Activated CD4-positive, alpha-beta T cell treated with anti-CD3 and anti-CD28 coated beads, Interleukin-2, amount 50 U/mL, for 48 hours (primary cell): ENCODE measurements around the gene PGRMC2.

ENCODE experiments used
- DNase-seq, 2 experiments: peaks; one replicate each; pipeline ENCODE4 v3.0.0-alpha.2; 2020

The PGRMC2 gene, protein sequence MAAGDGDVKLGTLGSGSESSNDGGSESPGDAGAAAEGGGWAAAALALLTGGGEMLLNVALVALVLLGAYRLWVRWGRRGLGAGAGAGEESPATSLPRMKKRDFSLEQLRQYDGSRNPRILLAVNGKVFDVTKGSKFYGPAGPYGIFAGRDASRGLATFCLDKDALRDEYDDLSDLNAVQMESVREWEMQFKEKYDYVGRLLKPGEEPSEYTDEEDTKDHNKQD

DNA sequence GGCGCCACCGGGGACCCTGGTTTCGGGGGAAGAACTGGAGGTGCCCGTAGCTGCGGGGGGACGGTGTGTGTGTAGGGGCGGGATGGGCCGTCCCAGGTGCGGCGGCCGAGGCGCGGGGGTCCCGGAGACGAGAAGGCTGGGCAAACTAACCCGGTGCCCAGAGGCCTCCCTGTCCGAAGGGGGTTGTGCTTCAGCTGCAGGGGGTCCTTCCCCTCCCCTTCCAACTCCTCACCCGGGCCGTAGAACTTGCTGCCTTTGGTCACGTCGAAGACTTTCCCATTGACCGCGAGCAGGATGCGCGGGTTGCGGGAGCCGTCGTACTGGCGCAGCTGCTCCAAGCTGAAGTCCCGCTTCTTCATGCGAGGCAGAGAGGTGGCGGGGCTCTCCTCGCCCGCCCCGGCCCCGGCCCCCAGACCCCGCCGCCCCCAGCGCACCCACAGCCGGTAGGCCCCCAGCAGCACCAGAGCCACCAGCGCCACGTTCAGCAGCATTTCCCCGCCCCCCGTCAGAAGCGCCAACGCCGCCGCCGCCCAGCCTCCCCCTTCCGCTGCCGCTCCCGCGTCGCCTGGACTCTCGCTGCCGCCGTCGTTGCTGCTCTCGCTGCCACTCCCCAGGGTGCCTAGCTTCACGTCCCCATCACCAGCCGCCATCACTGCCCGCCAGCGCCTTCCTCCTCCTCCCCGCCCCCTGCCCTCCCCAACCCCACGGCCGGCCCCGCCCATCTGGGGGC lies at the start of gene PGRMC2:
TSS of gene PGRMC2 (minus strand) at position 673 of the 730 bp plus-strand sequence. CDS start at position 650, 23 bp downstream.
- peak in 1 of 2 experiments; percentile 46 for DNase-seq

DNA sequence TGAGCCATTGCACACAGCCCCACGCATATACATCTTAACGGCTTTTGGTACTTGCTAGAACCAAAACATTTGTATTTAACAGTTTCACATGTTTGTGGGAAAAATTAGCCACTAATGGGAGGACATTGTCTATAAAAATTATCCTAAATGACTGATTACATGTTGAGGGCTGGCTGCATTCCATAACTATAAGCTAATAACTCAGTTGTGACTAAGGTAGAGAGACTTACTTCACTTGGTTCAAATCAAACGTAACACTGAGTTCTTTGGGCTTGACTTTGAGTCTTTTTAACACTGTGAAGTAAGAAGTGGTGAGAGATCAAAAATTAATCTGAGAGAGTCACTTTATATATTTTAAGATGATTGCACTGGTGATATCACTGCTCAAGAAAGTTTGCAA lies 47.9 kb upstream of the PGRMC2 start:
- no peak for DNase-seq

DNA sequence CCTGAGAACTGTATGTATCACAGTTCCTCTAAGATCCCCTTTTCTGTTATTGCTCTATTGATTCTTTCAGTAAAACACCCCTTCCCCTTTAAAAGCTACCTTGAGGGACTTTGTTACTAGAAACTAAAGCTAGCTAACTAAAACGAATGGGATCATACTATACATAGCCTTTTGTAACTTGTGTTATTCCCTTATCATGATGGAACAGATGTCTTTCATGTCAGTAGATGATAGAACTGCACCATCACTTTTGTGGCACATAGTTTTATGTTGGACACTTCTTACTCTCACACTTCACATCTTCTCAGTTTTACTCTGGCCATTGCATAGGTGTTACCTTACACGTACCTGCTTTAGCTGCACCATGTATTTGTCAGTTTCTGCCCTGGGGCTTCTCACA lies 46.6 kb upstream of the PGRMC2 start:
- DNase-seq: no peak

DNA sequence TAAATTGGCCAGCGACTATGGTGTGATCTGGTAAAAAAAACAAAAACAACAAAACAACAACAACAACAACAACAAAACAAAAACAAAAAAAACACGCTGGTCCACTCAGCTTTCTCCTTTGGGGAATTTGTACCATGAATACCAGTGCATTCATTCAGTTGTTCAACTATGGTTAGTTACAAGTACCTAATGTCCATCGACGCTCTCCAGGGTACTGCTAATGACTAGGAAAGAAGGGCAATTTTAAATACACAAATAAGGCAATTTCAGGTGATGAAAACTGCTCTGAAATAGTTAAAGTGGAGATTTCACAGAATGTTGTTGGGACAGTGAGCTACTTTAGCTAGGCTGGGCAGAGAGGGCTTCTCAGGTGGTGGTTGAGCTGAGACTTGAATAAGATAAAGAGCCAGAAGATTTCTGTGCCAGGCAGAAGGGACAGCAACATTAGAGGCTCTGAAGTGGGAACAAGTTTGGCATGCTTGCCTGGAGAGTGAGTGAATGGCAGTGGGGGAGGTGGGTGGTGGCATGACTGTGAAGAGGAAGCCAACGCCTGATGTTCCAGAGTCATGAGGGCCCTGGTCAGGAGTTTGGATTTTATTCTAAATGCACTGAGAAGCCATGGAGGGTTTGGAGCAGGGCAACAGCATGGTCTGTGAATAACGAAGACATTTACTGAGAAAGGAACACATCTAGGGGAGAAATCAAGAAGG lies 45.9 kb upstream of the PGRMC2 start:
- DNase-seq: no peak

DNA sequence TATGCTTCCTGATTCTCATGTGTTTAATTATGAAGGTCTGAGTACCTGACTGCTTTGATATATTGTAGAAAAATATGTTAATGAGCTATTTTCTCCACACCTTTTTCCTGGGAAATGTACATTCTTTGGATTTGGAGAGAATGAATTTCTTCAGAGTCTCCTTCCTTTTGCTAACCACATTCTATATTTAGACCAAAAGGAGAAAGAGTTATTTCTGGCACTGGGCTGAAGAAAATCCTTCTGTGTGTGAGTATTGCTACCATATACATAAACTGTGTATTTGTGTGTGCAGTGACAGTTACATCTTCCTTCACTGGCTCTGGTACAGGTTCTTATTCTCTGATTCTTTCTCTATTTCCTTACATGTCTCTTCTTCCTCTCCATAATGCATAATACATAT lies 44.5 kb upstream of the PGRMC2 start:
- no peak for DNase-seq

DNA sequence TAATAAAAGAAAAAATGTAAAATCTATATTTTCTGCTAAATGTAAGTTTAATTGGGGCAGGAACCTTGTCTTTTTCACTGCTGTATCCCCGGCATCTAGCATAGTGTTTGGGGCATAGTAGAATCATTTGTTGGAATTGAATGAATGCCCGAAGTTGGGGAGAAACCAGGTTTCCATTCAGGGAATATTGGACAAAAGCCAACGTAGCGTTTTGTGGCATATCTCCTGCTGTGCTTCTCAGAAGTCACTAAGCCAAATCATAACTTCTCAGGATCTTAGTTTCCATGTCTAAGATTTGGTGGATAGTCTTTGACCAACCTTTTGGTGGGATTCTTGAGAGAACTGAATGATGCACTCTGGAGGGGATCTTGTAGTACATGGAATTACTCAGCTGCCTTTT lies 42.0 kb upstream of the PGRMC2 start:
- no peak for DNase-seq

DNA sequence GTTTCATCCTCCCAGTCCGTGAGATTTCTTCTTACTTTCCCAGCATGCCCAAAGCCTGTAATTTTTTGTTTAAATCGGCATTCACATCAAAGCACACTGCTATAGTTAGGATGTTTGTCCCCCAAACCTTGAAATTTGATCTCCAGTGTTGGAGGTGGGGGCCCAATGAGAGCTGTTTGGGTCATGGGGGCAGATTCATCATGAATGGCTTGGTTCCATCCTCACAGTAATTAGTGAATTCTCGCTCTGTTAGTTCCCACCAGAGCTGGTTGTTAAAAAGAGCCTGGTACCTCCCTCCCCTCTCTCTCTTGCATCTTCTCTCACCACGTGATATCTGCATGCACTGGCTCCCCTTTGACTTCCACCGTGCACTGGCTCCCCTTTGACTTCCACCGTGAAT lies 40.5 kb upstream of the PGRMC2 start:
- DNase-seq: no peak

DNA sequence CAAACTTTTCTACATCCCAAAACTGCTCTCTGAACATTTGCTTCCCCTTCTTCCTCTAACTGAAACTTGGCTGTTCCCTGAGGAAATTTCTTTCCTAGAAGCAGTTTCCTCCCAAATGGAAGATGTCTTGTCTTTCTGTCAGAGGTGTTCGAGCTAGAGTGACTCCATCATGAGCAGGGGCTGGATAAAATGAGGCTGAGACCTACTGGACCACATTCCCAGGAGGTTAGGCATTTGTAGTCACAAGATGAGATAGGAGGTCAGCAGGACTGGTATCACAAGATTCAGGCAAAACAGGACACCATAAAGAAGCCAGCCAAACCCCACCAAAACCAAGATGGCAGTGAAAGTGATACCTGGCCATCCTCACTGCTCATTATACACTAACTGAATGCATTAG lies 35.8 kb upstream of the PGRMC2 start:
- DNase-seq: no peak

DNA sequence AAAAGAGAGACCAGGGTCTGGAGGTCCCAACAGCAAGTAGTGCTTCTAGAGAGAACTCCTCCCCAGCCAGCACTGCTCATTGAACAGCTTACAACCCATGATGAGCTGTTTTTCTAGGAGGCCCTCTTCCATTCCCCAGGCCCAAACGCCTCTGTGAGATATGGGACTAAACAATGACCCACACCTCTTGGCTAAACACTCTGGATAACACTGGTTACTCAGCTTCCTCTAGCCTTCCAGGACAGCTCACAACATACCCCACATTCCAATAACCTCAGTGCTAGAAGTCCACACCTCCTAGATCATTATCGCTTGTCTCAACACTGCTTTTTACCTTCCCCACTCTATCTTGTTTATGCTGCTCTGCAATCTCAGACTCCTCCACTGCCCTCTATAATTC lies 35.4 kb upstream of the PGRMC2 start:
- no peak for DNase-seq

DNA sequence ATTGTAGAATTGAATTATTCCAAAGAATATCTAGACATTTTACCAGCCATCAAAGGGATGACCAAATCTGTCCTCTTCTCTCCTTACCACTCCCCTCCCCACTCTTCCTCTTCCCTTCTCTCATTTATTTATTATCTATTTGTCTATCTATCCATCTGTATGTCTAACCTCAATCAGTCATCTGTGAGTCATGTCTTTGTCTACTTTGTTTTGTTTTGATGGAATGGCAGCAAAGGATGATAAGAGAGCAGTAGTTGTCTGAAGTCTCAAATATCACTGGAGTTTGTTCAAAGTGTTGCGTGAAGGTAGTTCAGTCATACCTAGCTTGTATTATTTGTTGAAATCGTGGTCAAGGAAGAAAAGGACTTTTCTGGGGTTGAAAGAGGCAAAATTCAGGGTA lies 34.7 kb upstream of the PGRMC2 start:
- DNase-seq: no peak

DNA sequence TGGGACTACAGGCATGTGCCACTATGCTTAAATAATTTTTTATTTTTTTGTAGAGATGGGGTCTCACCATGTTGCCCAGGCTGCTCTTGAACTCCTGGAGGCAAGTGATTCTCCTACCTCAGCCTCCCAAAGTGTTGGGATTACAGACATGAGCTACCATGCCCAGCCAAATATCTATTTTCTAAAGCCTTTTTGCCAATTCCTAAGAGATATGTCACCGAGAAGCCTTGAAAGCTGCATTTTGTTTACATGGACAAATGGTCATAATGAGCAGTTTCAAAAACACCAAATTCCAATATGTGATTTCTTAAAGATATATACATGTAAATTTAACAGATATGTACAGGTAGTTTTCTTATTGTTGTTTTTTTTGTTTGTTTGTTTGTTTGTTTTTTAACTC lies 33.0 kb upstream of the PGRMC2 start:
- DNase-seq: no peak

DNA sequence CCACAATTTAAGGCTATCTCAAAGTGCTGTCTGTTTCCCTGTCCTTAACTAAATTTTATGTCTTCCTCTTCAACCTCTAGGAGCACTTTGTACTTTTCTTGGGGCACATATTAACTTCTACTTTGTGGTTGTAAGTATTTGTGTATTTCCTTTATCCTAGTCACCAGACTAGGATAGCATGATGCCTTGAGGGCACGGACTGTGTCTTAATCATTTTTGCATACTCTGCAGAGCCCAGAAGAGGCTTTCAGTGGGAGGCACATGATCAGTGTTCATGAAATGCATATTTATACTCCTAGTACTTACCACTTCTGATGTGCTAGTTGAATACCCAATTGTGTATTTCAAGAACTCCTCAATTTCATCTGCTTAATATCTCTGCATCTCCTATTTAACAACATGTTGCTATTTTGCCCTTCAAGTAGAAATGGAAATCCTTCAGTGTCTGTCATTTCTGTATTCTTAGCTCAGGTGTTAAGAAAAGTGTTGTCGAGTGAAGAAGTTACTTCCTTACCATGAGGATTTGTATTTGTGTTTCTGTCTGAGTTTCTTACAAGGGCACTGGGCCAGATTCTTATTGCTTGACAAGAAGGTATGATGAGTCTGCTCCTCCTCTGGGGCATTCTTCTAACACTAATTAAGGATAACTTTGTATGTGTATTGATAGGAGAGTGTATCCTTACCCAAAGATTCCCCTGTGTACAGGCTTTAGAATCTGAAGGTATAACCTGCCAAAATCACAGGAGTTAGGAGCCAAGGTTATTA lies 28.3 kb upstream of the PGRMC2 start:
- no peak for DNase-seq

DNA sequence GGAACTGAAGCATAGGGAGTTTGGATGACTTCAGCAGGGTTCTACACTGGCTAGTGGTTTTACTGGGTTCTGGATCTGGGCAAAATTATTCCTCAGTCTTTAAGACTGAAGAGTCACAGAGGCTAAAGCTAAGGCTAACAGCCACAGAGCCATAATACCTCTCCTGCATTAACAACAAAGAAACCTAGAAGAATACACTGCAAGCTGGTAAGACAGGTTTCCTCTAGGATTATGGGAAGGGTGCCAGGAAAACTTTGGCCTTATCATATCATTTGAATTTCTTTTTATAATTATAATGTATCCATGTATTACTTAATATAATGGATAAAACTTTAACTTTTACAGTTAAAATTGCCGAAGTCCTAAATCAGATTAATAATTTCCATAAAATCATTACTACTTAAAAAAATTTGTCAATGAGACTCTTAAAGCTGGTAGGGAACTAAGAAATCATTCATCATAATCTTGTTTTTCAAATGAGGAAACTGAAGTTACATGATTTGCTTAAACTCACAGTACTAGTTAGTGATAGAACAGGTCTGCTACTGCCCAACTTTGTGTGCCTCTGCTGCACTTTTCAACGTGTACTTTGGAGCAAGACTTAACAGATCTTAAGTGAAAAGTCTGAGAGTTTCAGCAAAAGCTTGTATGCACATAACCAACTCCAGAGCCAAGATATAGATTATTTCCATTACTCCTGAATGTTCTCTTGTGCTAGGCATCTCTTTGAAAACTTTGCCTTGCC lies 24.2 kb upstream of the PGRMC2 start:
- no peak for DNase-seq

DNA sequence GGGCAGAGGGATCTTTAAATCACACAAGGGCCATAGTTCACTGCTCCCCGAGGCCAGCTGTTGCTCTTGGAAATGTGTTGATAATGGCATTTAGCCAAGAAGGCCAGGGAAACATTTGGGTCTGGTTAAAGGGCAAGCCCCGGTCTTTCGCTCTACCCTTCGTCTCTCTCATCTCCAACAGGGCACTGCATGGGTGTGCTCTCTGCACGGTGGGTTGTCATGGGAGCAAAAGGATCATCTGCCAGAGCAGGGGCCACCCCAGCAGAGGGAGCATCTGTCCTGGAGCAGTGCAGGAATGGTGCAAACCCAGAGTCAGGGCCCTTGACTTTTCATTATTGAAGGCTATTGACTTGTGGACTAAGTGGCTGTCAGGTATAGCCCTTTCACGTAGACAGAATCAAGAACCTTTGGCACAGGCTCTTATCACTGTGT lies 22.7 kb upstream of the PGRMC2 start:
- DNase-seq: no peak

DNA sequence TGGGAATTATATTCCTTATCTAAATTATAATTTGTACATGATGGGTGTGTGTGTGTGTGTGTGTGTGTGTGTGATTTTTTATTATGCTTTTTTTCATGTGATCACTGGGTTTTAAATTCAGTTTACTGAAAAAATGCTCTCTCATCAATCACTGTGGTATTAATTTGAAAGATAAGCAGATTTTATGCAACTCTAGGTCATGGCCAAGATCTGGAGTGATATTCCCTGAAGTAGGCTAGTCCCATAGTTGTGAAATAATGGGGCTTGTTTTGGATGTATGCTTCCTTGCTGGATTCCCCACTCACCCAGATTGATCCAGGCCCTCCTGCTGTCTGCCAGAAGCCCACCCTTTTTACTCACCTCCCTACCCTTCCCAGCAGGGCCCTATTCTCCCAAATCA lies 22.0 kb upstream of the PGRMC2 start:
- DNase-seq: no peak

DNA sequence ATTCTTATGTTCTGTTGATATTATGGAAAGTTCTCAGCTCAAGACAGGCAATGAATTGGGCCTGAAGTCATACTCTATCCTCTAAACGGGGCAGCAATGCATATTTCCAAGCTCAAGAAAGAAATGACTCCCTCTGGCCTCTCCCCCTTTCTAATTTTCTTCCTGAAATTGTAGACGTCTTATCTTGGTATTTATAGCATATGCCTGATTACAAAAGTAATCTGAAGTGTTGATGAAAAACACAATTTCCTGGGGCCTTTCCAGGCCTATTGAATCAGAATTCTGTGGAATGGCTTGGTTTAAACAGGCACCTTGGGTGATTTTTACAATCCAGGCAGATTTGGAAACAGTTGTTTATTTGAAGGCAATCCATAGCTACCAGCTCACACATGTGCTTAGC lies 21.4 kb upstream of the PGRMC2 start:
- DNase-seq: no peak

DNA sequence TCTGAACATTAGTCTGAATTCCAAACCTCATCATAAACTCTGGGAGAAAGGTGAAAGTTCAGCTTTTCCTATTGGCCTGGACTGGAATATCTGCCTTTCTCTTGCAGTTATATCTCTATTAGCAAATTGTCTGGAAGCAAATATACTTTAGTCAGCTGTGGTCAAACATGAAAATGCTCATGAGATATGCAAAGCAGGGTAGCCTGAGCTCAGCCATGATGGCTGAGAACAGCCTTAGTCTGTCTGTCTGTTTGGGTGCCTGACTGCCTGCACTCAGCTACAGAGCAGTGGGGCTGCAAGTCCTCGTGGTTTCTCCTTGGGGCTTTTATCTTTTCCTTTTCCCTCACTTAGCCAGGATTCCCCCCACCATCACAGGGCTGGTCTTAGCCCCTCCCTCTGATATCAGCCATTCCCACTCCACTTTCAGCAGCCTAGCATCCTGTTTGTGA lies 19.5 kb upstream of the PGRMC2 start:
- DNase-seq: no peak

DNA sequence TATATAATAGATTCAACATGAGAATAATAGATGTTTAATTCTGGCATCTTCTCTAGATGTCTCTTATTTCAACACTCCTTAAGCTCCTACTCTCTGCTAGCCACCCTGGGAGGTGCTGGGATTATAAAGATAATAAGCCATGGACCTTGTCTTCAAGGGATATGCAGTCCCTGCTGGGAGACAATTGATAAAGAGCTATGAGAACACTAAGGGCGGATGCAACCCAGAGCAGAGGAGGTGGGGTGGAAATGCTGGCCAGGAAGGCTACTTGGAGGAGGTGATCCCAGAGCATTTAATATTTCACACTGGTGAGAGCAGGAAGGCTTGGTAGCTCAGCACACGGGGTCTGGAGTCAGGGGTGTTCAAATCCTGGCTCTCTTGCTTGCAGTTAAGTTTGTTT lies 18.3 kb upstream of the PGRMC2 start:
- no peak for DNase-seq

DNA sequence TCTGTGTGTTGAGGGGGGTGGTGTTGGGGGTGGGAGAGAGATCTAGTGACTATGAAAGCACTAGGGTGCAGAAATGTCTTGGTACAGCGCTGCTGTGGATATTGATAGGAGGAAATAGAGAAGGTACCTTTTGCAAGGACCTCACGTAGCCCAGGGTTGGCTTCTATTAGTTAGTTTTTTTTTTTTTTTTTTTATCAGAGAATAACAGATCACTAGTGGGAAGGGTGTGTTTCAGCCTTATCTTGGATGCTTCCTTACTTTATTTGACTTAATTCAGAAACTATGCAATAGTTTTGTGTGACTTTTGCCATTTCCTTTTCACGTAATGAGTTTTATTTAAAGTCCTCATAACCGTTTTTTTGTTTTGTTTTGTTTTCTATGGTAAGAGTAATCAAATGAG lies 16.4 kb upstream of the PGRMC2 start:
- no peak for DNase-seq

DNA sequence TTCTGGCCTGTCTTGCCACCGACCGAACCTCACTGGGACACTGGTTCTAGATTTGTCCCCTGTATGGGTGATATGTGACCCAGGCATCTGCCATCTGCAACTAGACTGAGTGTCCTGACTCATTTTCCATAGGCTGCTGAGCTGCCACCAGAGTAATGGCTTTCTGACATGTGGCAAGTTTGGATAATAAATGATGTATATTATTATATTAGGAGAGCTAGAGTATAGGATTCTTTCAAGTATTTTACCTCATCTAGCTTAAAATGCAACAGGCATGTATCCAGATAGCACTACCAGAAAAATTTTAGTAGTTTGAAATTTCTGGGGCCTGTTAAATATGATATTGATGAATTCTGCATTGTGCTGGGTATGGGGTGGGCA lies 15.8 kb upstream of the PGRMC2 start:
- no peak for DNase-seq

DNA sequence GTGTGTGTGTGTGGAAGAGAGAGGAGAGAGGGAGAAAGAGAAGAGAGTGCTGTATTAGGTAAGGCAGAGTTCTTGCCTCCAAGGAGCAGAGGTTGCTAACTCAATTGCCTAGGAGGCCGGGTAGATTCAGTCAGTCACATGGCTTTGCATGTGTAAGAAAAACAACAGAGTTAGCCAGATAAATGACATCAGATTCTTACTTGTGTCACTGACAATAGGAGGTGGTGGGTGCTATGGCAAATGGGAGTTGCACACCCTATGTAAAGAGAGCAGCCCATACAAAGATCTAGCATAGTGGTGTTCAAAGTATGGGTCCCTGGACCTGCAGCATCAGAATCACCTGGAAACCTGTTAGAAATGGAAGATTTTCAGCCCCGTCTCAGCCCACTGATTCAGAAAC lies 14.4 kb upstream of the PGRMC2 start:
- no peak for DNase-seq

DNA sequence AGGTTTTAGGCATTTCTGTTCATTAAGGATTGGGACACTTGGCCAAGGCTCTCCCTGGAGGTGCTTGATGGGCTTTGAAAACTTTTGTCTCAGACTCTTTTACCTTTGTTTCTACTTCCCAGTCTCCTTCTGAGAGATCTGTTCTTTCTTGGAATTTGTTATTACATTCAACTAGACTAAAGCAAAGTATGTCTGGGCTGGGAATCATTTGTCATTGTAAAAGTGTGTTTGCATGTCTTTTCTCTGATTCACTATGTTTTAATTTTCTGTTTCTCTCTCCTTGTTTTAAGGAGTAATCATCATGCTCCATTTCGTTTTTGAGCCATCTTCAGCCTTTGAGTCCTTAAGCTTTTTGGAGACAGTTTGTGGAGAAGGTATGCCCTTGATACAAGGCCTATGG lies 12.2 kb upstream of the PGRMC2 start:
- DNase-seq: no peak

DNA sequence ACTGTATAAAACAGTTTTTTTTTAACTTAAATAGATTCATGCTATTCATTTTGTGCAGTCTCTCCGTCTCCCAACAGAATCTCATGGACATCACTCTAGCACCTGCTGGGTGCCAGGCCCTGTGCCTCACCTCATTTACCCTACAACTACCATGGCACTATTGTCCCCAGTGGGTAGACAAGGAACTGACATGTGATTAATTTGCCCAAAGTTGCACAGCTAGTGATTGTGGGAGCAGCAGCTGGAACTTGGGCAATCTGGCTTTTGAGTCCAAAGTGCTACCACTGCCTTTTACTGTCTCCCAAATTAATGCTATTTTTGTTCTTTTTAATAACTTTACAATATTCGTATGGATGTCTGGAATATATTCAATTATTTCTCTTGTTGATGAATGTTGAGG lies 11.2 kb upstream of the PGRMC2 start:
- no peak for DNase-seq
